ENCODE measurements around the gene RNF115. TPM values are rescaled to one million over a fixed set of nuclear protein-coding genes. Genes with fewer than 3 reads are reported as not detected.

Gene RNF115
- total and polyA plus RNA-seq, 2 of the 13 experiments (the other 11 are each of a cell fraction or from before 2014, with no cell fraction given): 6.0 to 10.1 TPM

- TF ChIP-seq ZNF883 (CRISPR knock-in tag; IDR thresholded peaks at IDR 0.05; ENCODE audit: not compliant biosample characterization): no peak
- TF ChIP-seq HDAC6 (IDR thresholded peaks at IDR 0.05; ENCODE audit: low read depth, low read length): no peak
- no peak for TF ChIP-seq HMGXB3 (CRISPR knock-in tag; IDR thresholded peaks at IDR 0.05; ENCODE audit: borderline replicate concordance)
- TF ChIP-seq MLXIP (CRISPR knock-in tag; IDR thresholded peaks at IDR 0.05; ENCODE audit: borderline replicate concordance): no peak
- no peak for TF ChIP-seq ZNF337 (CRISPR knock-in tag; IDR thresholded peaks at IDR 0.05; ENCODE audit: borderline replicate concordance, low read depth)
- 0 out of 2 replicates have a peak, but pooled peaks have one; percentile 32 for TF ChIP-seq BCL6 (CRISPR knock-in tag; IDR thresholded peaks at IDR 0.05)
- no peak for TF ChIP-seq HDAC2 (CRISPR knock-in tag; IDR thresholded peaks at IDR 0.05)
- no peak for TF ChIP-seq EHMT2 (IDR thresholded peaks at IDR 0.05; ENCODE audit: borderline replicate concordance, low read depth, low read length)
- TF ChIP-seq BCL3 (CRISPR knock-in tag; IDR thresholded peaks at IDR 0.05): no peak
- TF ChIP-seq TMF1 (CRISPR knock-in tag; IDR thresholded peaks at IDR 0.05; ENCODE audit: low read depth): no peak
- TF ChIP-seq TBP (CRISPR knock-in tag; IDR thresholded peaks at IDR 0.05): no peak
- no peak for TF ChIP-seq RNF219 (CRISPR knock-in tag; IDR thresholded peaks at IDR 0.05)
- no peak for TF ChIP-seq SMYD3 (CRISPR knock-in tag; IDR thresholded peaks at IDR 0.05)
- no peak for TF ChIP-seq TEAD2 (CRISPR knock-in tag; IDR thresholded peaks at IDR 0.05)
- TF ChIP-seq ZBTB26 (CRISPR knock-in tag; IDR thresholded peaks at IDR 0.05; ENCODE audit: borderline replicate concordance): no peak; the same call in 1 of the 2 replicates
- TF ChIP-seq SMARCE1 (IDR thresholded peaks at IDR 0.05; ENCODE audit: borderline replicate concordance): no peak
- TF ChIP-seq ZNF773 (CRISPR knock-in tag; IDR thresholded peaks at IDR 0.05; ENCODE audit: borderline replicate concordance): no peak
Observed at GRCh38 chr1:145845514-145846161, 21.7 kb upstream of the RNF115 start, which contains the start of gene NUDT17 (continued).

Measured in HepG2 (cell line).